CD4-positive, alpha-beta memory T cell (primary cell): ENCODE measurements around the gene FER. TPM values are rescaled to one million over a fixed set of nuclear protein-coding genes. Genes with fewer than 3 reads are reported as not detected.

ENCODE experiments used
- CTCF ChIA-PET: fragments of 350-600 bp; sonication (Branson Sonifier 250); formaldehyde crosslinking; loops from one replicate; lab custom pipeline; 2021; ENCODE audit warnings: inconsistent platforms; ENCODE audit not compliant: partially characterized antibody; lab: Charles Lee
- POLR2A ChIA-PET: fragments of 350-600 bp; sonication (Branson Sonifier 250); formaldehyde crosslinking; loops from one replicate; lab custom pipeline; 2021; ENCODE audit not compliant: partially characterized antibody; lab: Charles Lee
- DNase-seq, 5 donors: peaks; one replicate each; pipeline versions ENCODE4 v3.0.0 to v3.0.0-alpha.2; 2020 to 2022; ENCODE audit warnings: mixed read lengths in 1 of 5
- H3K27ac ChIP-seq: one replicate; pipeline ENCODE4 v1.7.0; 2013; ENCODE audit warnings: low read depth, low read length
- H3K27me3 ChIP-seq: 2 replicates; pipeline ENCODE4 v1.7.0; 2013; ENCODE audit warnings: mild to moderate bottlenecking, low read length, moderate library complexity; ENCODE audit not compliant: insufficient read depth
- H3K36me3 ChIP-seq: 2 replicates; pipeline ENCODE4 v1.7.0; 2013; ENCODE audit warnings: mild to moderate bottlenecking, low read length, moderate library complexity; ENCODE audit not compliant: insufficient read depth
- H3K4me1 ChIP-seq: 2 replicates; pipeline ENCODE4 v1.7.0; 2013; ENCODE audit warnings: mild to moderate bottlenecking, low read length, moderate library complexity; ENCODE audit not compliant: insufficient read depth
- H3K4me3 ChIP-seq, 2 donors: one replicate each; pipeline ENCODE4 v1.7.0; 2013; ENCODE audit warnings: low read length in 2 of 2, mild to moderate bottlenecking in 1 of 2
- H3K9me3 ChIP-seq, 2 donors: one replicate each; pipeline ENCODE4 v1.7.0; 2013; ENCODE audit warnings: low read length in 2 of 2, control low read depth in 1 of 2; ENCODE audit not compliant: control insufficient read depth in 1 of 2
- H3K27ac Mint-ChIP-seq, 7 donors: one replicate each; pipeline ENCODE4 v1.8.0; 2020 to 2021; ENCODE audit warnings: mixed read lengths in 7 of 7, mild to moderate bottlenecking in 6 of 7, inconsistent platforms in 3 of 7, moderate library complexity in 3 of 7
- H3K27me3 Mint-ChIP-seq, 2 donors: one replicate each; pipeline ENCODE4 v1.8.0; 2020 to 2021; ENCODE audit warnings: mixed read lengths in 2 of 2
- H3K36me3 Mint-ChIP-seq, 2 donors: one replicate each; pipeline ENCODE4 v1.8.0; 2020 to 2021; ENCODE audit warnings: mixed read lengths in 2 of 2, inconsistent platforms in 1 of 2, mild to moderate bottlenecking in 1 of 2
- H3K4me1 Mint-ChIP-seq, 4 donors: one replicate each; pipeline ENCODE4 v1.8.0; 2020 to 2021; ENCODE audit warnings: mixed read lengths in 4 of 4, mild to moderate bottlenecking in 1 of 4
- H3K4me3 Mint-ChIP-seq, 8 donors: one replicate each; pipeline ENCODE4 v1.8.0; 2020 to 2021; ENCODE audit warnings: mixed read lengths in 8 of 8, mild to moderate bottlenecking in 7 of 8, moderate library complexity in 6 of 8, inconsistent platforms in 3 of 8
- H3K9me3 Mint-ChIP-seq, 8 donors: one replicate each; pipeline ENCODE4 v1.8.0; 2020 to 2021; ENCODE audit warnings: mixed read lengths in 8 of 8, mild to moderate bottlenecking in 5 of 8, inconsistent platforms in 3 of 8, moderate library complexity in 1 of 8
- intact Hi-C: fragments of 100-400 bp; cut with micrococcal nuclease; formaldehyde crosslinking; loops from one replicate; pipeline ENCODE4 v1.15.1; 2023
- polyA plus RNA-seq, 2 donors: library from polyadenylated mRNA; unstranded; fragments of 300-500 nt; fragmentation: Illumina TruSeq; gene quantifications; one replicate each; pipeline ENCODE4 v1.2.3, GENCODE V29; 2021
- total RNA-seq, 2 experiments: library from RNA; stranded (reverse); gene quantifications; one replicate each; pipeline ENCODE4 v1.2.3, GENCODE V29; 2021

Gene FER
- total and polyA plus RNA-seq, 4 experiments from 2014 or later, result 6.1 to 11.3 (median 10.3) TPM

- no peak for DNase-seq
- ChIA-PET CTCF (no interaction called here), POLR2A (no interaction called here)
- H3K4me1 ChIP-seq, result no peaks in the 10 kb centered on the region
- no peaks in the 10 kb centered on the region for H3K27me3 Mint-ChIP-seq
- no peaks in the 10 kb centered on the region for H3K27me3 ChIP-seq
- H3K4me3 ChIP-seq, result no peak overlapping the region
- H3K36me3 Mint-ChIP-seq, result peaks cover 5 to 12% of the 10 kb centered on the region in 2 donors
- no peak overlapping the region for H3K27ac ChIP-seq
- intact Hi-C loops, result no loop called here
- H3K4me1 Mint-ChIP-seq, result no peaks in the 10 kb centered on the region
- no peak overlapping the region for H3K27ac Mint-ChIP-seq
- peaks cover 0 to 7% (median 4%) of the 10 kb centered on the region in 8 donors for H3K9me3 Mint-ChIP-seq
- no peaks in the 10 kb centered on the region for H3K9me3 ChIP-seq
- no peak overlapping the region for H3K4me3 Mint-ChIP-seq
- no peaks in the 10 kb centered on the region for H3K36me3 ChIP-seq
Measured at GRCh38 chr5:109027983-109028607, 280.4 kb downstream of the FER start.

GRCh38 chr5:109028608-109029299, 281.1 kb downstream of the FER start:
- Histone ChIP-seq H3K9me3 (no peaks in the 10 kb centered on the region), H3K36me3 (no peaks in the 10 kb centered on the region), H3K4me1 (no peaks in the 10 kb centered on the region), H3K4me3 (no peak overlapping the region), H3K27me3 (no peaks in the 10 kb centered on the region), H3K27ac (no peak overlapping the region)
- Mint-ChIP-seq H3K4me1 (no peaks in the 10 kb centered on the region), H3K4me3 (no peak overlapping the region), H3K36me3 (peaks cover 3 to 9% of the 10 kb centered on the region in 2 donors), H3K27me3 (no peaks in the 10 kb centered on the region), H3K9me3 (peaks cover 0 to 7% (median 4%) of the 10 kb centered on the region in 8 donors), H3K27ac (no peak overlapping the region)
- POLR2A ChIA-PET, result no interaction called here
- CTCF ChIA-PET, result no interaction called here
- intact Hi-C loops, result no loop called here
- no peak for DNase-seq

GRCh38 chr5:109029847-109030246, 282.1 kb downstream of the FER start:
- H3K36me3 ChIP-seq, result no peaks in the 10 kb centered on the region
- Mint-ChIP-seq H3K4me1 (no peaks in the 10 kb centered on the region), H3K9me3 (no peaks in the 10 kb centered on the region), H3K27me3 (no peaks in the 10 kb centered on the region), H3K27ac (no peak overlapping the region), H3K36me3 (no peaks in the 10 kb centered on the region), H3K4me3 (no peak overlapping the region)
- no peaks in the 10 kb centered on the region for H3K9me3 ChIP-seq
- DNase-seq, result no peak
- H3K4me3 ChIP-seq, result no peak overlapping the region
- ChIA-PET POLR2A (no interaction called here), CTCF (no interaction called here)
- H3K27ac ChIP-seq, result no peak overlapping the region
- H3K4me1 ChIP-seq, result no peaks in the 10 kb centered on the region
- intact Hi-C loops, result no loop called here
- no peaks in the 10 kb centered on the region for H3K27me3 ChIP-seq

DNA sequence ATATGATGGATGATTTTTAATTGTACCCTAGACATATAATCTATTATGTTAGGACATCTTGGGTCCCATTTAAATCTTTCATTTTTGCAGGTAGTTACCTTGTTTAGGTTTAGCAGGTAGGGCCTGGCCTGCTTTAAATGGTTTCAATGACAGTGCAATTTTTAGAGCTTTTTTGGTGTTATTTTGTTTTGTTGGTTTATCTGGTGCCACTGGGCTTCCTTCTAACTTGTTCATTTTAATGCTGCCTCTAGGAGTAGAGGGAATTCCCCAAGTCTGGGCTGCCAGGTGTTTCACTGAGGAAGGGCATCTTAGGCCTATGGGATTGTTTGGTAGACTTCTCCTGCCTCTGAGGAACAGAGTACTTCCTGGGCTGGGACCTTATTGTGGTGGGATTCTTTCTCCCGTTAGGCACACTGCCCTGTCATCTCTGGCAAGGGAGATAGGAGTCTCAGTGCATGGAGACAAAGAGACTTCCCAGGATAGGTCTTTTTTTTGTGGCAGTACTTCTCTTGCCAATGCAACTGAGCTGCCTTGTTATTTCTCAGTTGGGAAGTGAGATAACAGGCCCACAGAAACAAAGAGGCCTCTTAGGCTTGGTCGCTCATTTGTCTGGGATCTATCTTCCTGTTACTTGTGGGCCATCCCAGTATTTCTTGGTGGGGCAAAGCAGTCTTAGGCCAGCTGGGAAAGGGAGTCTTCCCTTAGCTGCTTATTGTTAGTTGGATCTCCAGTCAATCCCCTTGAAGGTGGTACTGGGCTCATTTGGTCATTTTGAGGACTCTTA, 282.9 kb downstream of the FER start:
- Mint-ChIP-seq H3K36me3 (no peaks in the 10 kb centered on the region), H3K9me3 (no peaks in the 10 kb centered on the region), H3K4me1 (no peaks in the 10 kb centered on the region), H3K27me3 (no peaks in the 10 kb centered on the region), H3K4me3 (no peak overlapping the region), H3K27ac (no peak overlapping the region)
- Histone ChIP-seq H3K27ac (no peak overlapping the region), H3K36me3 (no peaks in the 10 kb centered on the region), H3K27me3 (no peaks in the 10 kb centered on the region), H3K4me1 (no peaks in the 10 kb centered on the region), H3K9me3 (no peaks in the 10 kb centered on the region), H3K4me3 (no peak overlapping the region)
- DNase-seq, result no peak
- CTCF ChIA-PET, result no interaction called here
- intact Hi-C loops, result no loop called here
- POLR2A ChIA-PET, result no interaction called here

GRCh38 chr5:109034306-109034705, 286.6 kb downstream of the FER start:
- Mint-ChIP-seq H3K27me3 (no peaks in the 10 kb centered on the region), H3K4me1 (no peaks in the 10 kb centered on the region), H3K4me3 (no peak overlapping the region), H3K27ac (peak overlapping the region in 1 of 7 donors; percentile 22), H3K36me3 (no peaks in the 10 kb centered on the region), H3K9me3 (no peaks in the 10 kb centered on the region)
- intact Hi-C loops, result no loop called here
- Histone ChIP-seq H3K9me3 (no peaks in the 10 kb centered on the region), H3K4me3 (no peak overlapping the region), H3K27me3 (no peaks in the 10 kb centered on the region), H3K36me3 (no peaks in the 10 kb centered on the region), H3K27ac (no peak overlapping the region), H3K4me1 (no peaks in the 10 kb centered on the region)
- no peak for DNase-seq
- CTCF ChIA-PET, result no interaction called here
- POLR2A ChIA-PET, result no interaction called here

- ChIA-PET POLR2A (no interaction called here), CTCF (no interaction called here)
- H3K4me1 ChIP-seq, result no peaks in the 10 kb centered on the region
- no peak for DNase-seq
- Mint-ChIP-seq H3K27me3 (no peaks in the 10 kb centered on the region), H3K9me3 (no peaks in the 10 kb centered on the region), H3K4me1 (no peaks in the 10 kb centered on the region), H3K36me3 (no peaks in the 10 kb centered on the region), H3K27ac (peak overlapping the region in 1 of 7 donors; percentile 15), H3K4me3 (no peak overlapping the region)
- no peak overlapping the region for H3K27ac ChIP-seq
- H3K4me3 ChIP-seq, result no peak overlapping the region
- no peaks in the 10 kb centered on the region for H3K36me3 ChIP-seq
- no peaks in the 10 kb centered on the region for H3K27me3 ChIP-seq
- intact Hi-C loops, result no loop called here
- no peaks in the 10 kb centered on the region for H3K9me3 ChIP-seq
Measured at GRCh38 chr5:109035436-109035835, 287.7 kb downstream of the FER start.

GRCh38 chr5:109038209-109038840, 290.6 kb downstream of the FER start:
- ChIA-PET POLR2A (no interaction called here), CTCF (no interaction called here)
- H3K27ac ChIP-seq, result no peak overlapping the region
- Mint-ChIP-seq H3K36me3 (no peaks in the 10 kb centered on the region), H3K27ac (no peak overlapping the region), H3K4me1 (no peaks in the 10 kb centered on the region), H3K27me3 (no peaks in the 10 kb centered on the region), H3K9me3 (no peaks in the 10 kb centered on the region), H3K4me3 (no peak overlapping the region)
- H3K4me3 ChIP-seq, result no peak overlapping the region
- H3K27me3 ChIP-seq, result no peaks in the 10 kb centered on the region
- no peaks in the 10 kb centered on the region for H3K36me3 ChIP-seq
- H3K4me1 ChIP-seq, result no peaks in the 10 kb centered on the region
- DNase-seq, result no peak
- no peaks in the 10 kb centered on the region for H3K9me3 ChIP-seq
- intact Hi-C loops, result no loop called here
